ENCODE data around the gene NPAS2.

GRCh38 chr2:100952512-100952911 lies 132.6 kb downstream of the NPAS2 start:
- TF ChIP-seq CTCF (conservative IDR thresholded peaks at IDR 0.05) (no peak), EZH2 (IDR thresholded peaks at IDR 0.05; ENCODE audit: low read depth) (no peak)

All from PC-9 (cell line).